Dermis blood vessel endothelial cell (primary cell): ENCODE results near the gene DCBLD2. TPM values are rescaled to one million over a fixed set of nuclear protein-coding genes. Genes with fewer than 3 reads are reported as not detected.

ENCODE experiments used
- DNase-seq: peaks from one replicate; pipeline ENCODE4 v3.0.0; 2010
- total RNA-seq: library from RNA; depleted of rRNA; stranded (reverse); fragments of >200 nt; gene quantifications from 2 replicates; pipeline ENCODE4 v1.2.3, GENCODE V29; 2014

DCBLD2 gene
- total RNA-seq, 1 donor from 2014 or later, result 19.6 TPM

- peak; percentile 56 for DNase-seq
Measured at GRCh38 chr3:98791341-98792325, 109.9 kb downstream of the DCBLD2 start.

- DNase-seq, result peak; percentile 27
Measured at GRCh38 chr3:98788651-98789050, 112.8 kb downstream of the DCBLD2 start.

GRCh38 chr3:98787181-98787580, 114.3 kb downstream of the DCBLD2 start:
- DNase-seq, result no peak

- no peak for DNase-seq
Measured at GRCh38 chr3:98786364-98787006, 115.0 kb downstream of the DCBLD2 start.

- DNase-seq, result no peak
Measured at GRCh38 chr3:98784666-98785600, 116.6 kb downstream of the DCBLD2 start.

- no peak for DNase-seq
Measured at GRCh38 chr3:98784042-98784441, 117.5 kb downstream of the DCBLD2 start.

DNA sequence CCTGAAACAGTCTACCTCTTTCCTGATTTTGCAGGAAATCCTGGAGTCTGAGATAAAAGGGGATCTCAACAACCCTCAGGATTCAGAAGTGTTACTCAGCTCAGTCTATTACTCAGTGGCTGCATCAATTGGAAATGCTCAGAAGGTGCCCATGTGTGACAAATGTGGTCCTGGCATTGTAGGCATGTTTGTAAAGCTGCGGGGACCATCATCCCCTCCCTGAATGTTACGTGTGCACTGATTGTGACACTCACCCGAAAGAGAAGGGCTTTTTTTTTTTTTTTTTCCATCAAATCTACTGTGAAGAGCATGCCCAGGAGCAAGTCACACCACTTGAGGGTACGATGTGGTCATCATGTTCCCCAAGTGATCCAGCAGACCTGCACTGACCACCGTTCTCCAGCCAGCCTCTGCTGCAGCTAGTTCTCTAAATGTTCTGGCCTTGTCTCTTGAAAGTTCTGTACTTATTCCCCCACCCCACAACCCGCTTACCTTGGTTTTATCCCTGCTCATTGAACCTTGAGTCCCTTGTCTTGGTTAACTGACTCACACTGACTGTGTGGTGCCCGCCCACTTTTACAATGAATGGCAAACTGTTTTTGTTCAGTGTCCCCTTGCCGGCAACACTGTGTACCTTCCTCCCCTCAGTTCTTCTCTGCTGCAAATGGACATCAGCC, 118.5 kb downstream of the DCBLD2 start:
- DNase-seq, result no peak

- peak; percentile 49 for DNase-seq
Measured at GRCh38 chr3:98780343-98780742, 121.2 kb downstream of the DCBLD2 start.

GRCh38 chr3:98779541-98780335, 121.8 kb downstream of the DCBLD2 start:
- peak; percentile 66 for DNase-seq

DNA sequence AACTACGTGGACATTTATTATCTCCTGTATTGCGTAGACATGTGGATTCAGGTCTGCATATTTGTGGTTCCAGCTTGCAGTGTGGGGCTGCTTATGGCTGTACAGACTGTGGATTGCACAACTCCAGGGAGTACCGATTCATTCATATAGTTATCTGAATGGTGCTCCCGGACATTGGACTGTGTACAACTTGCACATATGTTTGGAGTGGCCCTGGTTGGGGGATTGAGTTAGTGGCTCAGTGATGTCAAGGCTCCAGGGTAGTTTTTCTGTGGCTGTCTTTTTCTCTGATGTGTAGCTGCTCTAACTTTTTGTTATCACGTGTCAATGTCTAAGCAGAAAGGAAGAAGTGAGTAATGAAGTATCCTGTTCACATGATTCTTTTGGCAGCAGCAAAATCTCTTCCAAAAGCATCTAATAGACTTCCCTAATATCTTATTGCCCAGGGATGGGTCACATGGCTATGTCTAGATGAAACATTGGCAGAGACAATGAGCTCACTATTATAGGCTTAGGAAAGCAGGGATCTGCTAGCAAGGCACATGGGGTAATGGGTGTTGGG, 122.6 kb downstream of the DCBLD2 start:
- DNase-seq, result peak; percentile 91

DNA sequence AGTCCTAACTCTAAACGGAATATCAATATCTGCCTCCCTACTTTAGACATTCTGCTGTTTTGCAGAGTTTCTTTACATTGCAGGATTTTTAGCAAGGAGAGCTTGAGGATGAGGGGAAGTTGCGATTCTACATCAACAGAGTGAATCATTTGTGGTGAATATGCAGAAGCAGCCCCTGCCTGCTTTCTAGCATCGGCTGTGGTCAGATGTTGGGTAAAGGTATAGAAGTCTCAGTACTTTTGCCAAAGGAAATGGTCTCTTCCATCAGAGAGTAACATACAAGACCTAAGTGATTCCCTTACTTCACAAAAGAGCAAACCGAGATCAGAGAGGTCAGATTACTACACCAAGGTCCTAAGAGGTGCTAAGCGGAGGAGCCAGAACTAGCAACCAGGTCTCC, 123.1 kb downstream of the DCBLD2 start:
- no peak for DNase-seq

DNA sequence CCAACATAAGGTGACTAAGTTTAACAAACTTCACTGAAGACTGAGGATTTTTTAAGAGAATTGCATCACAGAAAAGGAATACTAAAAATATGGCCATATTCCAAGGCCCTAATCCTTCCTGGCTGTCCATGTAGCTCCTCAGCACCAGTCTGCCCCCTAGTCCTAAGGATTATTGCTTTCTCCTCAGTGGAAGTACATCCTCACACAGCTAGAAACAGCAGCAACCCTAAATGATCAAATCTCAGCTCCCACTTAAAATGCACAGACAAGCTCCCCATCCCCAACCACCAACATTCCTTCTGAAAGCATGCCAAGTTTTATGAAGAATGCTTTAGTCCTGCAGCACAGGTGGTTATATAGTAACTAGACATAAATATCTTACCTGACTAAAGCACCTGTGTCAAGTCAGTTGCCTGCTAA, 123.7 kb downstream of the DCBLD2 start:
- DNase-seq, result no peak

GRCh38 chr3:98777286-98777685, 124.2 kb downstream of the DCBLD2 start:
- DNase-seq, result no peak

GRCh38 chr3:98776140-98776493, 125.4 kb downstream of the DCBLD2 start:
- DNase-seq, result no peak

DNA sequence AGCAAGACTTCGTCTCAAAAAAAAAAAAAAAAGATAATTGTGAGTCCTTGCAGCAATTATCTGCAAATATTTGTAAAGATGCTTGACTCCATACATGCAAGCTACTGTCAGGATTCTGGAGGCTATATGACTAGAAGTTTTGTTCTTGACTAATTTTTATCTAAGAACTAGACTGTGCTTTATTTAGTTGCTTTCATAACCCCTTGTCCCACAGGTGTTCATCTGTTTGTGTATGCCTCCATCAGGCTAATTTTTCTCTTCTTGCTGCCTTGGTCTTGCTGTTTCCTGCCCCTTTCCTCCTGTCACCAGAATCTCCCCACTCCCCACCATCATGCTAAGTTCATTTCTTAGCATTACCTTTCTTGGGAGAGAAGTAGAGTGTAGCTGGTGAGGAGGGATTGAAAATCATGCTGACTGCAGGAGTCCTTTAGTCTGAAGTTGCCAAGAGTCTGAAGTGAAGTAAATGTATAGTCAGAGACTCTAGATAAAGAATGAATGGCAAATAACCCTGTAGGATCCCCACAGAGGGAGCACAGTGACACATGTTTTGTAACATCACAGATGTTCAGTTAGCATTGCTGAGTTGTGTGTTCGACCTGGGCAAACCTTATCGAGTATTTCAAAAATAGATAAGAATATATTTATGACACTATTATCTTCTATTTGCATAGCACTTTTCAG, 125.9 kb downstream of the DCBLD2 start:
- DNase-seq, result no peak

- no peak for DNase-seq
Measured at GRCh38 chr3:98772022-98772421, 129.5 kb downstream of the DCBLD2 start.

- no peak for DNase-seq
Measured at GRCh38 chr3:98770261-98771039, 131.0 kb downstream of the DCBLD2 start.

- DNase-seq, result no peak
Measured at GRCh38 chr3:98769448-98769847, 132.0 kb downstream of the DCBLD2 start.

DNA sequence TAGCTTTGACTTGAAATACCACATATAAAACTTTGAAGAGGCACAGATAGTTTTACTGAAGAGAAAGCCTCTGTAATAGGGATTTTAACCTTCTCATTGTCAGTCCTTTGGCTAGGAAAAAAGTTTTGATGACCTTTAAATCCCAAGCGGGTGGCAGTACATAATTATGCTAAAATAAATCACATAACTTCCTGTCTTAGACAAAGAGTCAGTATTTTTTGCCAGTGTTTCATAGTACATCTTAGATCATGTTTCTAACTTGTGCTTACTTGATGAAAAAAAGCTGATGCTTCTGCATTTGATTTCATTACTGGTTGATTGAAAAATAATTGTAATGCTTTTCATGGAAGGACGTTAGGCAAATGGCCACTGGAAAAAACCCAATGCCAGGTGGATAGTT, 132.5 kb downstream of the DCBLD2 start:
- DNase-seq, result peak; percentile 28

- DNase-seq, result no peak
Measured at GRCh38 chr3:98766924-98767323, 134.6 kb downstream of the DCBLD2 start.
